Measurements from ENCODE around the gene TPD52L1.
"Not testable (repeated sequence)": the region's sequence is repeated elsewhere in the genome, so short reads cannot be mapped to it uniquely, and the experiment has no call there.

Gene TPD52L1

DNA sequence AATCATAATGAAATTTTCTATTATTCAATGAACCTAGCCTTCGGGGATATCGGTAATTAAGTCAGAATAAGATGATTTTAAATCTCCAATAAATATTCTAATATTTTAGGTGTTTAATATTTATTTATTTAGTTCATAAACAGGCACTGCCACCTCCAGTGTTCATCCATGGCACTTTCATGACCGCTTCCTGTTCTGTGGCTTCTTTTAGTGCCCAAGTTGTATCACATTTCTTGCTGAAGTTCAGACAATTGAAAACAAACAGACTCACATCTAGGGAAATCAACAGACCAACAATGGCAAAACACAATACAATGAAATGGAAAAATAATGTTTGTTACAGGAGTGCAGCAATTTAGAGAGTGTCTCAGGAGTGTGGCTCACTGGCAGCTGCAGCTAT is 122.2 kb downstream of the TPD52L1 start:
- DNase-seq, result no peak

DNA sequence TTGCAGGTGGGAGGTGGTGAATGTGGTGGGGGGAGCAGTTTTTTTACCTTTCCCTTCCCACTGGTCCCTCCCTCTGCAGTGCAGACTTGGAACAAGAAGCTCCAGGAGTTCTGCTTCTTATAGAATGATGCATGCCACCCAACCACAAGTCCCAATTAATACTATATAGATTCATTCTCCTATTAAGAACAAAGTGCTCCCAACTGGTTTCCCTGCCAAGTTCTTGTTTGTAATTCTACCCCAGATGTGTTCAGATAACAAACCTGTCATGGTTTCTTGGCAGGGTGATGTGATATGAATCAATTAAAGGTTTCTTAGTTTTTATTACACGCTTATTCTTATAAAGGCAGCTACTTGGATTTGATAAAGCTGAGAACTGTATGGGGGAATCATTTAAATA is 124.3 kb downstream of the TPD52L1 start:
- DNase-seq, result no peak

DNA sequence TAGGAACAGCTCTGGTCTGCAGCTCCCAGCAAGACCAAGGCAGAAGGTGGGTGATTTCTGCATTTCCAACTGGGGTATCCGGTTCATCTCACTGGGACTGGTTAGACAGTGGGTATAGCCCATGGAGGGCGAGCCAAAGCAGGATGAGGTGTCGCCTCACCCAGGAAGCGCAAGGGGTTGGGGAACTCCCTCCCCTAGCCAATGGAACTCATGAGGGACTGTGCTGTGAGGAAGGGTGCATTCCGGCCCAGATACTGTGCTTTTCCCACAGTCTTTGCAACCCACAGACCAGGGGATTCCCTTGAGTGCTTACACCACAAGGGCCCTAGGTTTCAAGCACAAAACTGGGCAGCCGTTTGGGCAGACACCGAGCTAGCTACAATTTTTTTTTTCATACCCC is 126.4 kb downstream of the TPD52L1 start:
- DNase-seq, result no peak

DNA sequence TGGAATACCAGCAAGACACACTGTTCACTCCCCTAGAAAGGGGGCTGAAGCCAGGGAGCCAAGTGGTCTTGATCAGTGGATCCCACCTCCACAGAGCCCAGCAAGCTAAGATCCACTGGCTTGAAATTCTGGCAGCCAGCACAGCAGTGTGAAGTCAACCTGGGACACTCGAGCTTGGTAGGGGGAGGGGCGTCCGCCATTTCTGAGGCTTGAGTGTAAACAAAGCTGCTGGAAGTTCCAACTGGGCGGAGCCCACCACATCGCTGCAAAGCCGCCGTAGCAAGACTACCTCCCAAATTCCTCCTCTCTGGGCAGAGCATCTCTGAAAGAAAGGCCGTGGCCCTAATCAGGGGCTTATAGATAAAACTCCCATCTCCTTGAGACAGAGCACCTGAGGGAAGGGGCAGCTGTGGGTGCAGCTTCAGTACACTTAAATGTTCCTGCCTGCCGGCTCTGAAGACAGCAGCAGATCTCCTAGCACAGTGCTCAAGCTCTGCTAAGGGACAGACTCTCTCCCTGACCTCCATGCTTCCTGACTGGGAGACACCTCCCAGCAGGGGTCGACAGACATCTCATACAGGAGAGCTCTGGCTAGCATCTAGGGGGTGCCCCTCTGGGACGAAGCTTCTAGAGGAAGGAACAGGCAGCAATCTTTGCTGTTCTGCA is 126.9 kb downstream of the TPD52L1 start:
- DNase-seq, result not testable (repeated sequence)

DNA sequence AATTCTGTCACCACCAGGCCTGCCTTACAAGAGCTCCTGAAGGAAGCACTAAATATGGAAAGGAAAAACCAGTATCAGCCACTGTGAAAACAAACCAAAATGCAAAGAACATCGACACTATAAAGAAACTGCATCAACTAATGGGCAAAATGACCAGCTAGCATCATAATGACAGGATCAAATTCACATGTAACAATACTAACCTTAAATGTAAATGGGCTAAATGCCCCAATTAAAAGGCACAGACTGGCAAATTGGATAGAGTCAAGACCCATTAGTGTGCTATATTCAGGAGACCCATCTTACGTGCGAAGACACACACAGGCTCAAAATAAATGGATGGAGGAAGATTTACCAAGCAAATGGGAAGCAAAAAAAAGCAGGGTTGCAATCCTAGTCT is 128.9 kb downstream of the TPD52L1 start:
- DNase-seq, result not testable (repeated sequence)

DNA sequence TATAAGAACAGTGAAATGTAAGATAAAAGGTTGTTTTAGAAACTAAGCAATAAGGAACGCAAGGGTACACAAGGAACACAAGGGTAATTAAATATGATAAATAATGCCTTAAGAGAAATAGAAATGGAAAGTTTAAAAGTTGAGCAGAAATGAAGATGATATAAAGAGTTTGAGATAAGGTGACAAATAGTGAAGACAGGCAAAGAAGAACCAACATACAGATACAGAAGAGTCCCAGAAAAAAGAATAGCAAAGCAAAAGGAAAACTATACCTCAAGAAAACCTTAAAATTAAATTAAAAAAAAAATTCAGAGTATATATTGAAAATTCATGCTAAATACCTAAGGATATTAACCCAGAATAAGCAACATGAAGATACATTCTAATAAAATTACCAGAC is 131.8 kb downstream of the TPD52L1 start:
- no peak for DNase-seq

DNA sequence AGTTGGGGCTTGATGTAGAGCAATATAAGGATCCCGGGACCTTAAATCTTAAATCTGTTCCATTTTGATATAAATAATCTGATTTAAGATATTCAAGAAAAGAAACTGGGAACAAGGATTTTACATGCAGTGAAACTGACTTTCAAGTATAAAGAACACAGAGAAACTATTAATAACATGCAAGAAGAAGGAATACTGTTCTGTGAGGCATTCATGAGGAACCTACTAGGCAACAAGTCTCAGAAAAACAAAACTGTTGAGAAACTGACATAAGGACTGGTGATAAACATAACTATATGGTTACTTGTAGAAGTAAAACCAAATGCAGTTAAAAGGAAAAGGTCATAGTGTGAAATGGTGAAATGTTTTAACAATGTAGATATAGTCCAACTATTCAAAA is 132.4 kb downstream of the TPD52L1 start:
- no peak for DNase-seq

DNA sequence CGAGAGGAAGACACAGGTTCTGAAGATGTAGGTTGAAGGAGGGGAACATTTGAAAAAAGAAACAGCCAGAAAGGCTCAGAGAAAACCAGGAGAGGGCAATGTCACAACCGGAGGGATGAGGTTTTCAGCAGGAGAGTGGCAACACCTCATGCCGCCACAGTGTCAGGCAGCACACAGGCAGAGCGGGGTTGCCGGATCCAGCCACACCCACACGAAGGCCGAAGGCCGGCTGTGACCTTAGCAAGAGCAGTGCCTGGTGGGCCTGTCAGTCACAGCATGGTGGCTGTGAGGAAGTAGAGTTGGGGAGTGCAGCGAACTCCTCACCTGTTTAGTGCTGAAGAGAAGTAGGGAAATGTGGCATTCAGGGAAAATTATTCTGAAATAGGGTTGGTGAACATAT is 134.1 kb downstream of the TPD52L1 start:
- no peak for DNase-seq

DNA sequence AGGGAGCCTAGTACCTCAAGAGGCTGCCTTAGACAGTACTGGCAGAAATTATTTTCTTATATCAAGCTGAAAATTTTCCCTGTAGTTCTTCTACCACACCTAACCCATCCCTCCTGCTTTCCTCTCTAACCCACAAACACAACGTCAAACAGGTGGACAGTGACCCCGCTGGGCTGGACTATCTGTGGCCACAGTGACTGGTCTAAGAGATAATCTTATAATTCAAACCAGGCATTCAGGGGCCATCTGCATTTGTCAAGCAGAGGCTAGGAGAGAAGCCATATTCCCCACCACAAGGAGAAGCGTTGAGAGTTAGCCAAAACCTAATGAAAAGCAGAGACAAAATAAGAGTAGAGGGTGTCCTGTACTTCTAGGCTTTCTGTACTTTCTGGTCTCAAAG is 140.0 kb downstream of the TPD52L1 start:
- no peak for DNase-seq

DNA sequence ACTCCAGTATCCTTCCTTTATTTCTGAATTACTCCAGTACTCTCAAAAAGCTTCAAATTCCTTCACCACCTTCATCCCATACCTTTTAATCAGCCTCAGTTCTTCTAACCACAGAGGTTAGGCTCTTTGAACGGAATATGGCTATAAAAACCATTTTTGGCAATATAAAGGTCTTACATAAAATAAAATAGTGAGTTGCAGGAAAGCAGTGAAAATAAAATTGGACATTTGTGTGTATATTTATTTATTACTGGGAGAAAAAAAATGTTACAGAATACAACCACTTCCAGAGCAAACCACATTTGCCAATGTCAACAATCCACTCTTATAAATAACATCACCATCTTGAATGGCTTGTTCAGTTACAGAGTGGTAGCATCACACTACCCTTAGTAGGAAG is 140.5 kb downstream of the TPD52L1 start:
- no peak for DNase-seq

DNA sequence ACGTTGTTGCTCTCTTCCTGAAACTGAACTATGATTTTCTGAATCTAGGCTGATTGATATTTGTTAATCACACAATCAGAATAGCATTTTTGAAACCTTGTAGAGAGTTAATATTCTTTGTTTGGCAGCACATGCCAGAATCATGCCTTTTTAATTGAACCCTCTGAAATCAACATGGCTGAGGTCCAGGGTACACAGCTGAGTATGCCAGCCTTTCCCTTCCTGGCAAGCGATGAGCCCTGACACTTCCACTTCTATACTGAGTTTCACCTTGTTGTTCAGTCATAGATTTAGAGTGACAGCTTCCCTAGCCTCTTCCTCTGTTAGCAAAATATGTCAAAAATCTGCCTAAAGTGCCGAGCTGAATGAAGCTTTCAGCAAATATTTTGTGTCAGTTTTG is 141.4 kb downstream of the TPD52L1 start:
- no peak for DNase-seq

DNA sequence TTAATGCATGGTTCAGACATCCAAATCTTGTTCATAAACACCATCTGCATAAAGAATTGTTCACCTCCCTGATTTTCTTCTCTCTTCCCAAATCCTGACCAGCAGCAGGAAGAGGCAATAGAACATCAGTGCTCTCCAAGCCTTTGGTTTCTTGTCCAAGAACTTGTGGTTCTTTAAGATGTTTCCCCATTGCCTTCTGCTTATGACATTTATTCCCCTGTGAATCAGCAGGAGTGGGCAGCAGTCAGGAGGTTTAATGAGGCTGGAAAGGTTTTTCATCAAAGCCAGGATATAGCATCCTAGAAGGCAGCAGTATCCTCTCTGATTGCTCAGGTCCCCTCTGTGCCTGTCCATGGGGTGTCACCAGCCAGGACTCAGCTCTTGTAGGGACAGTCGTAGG is 142.9 kb downstream of the TPD52L1 start:
- no peak for DNase-seq

DNA sequence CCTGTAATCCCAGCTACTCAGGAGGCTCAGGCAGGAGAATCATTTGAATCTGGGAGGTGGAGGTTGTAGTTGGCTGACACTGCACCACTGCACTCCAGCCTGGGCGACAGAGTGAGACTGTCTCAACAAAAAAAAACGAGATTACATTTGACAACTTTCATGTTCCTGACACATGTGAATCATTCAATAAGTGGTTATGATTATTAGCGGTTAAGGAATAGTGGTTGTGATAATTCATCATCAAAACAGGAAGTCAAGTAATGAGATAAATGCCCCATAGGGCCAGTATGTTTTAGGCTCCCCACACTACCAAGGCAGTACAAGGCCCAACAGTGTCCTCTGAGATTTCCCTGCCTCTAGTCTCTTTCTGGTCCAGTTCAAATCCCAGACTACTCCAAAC is 145.7 kb downstream of the TPD52L1 start:
- no peak for DNase-seq

DNA sequence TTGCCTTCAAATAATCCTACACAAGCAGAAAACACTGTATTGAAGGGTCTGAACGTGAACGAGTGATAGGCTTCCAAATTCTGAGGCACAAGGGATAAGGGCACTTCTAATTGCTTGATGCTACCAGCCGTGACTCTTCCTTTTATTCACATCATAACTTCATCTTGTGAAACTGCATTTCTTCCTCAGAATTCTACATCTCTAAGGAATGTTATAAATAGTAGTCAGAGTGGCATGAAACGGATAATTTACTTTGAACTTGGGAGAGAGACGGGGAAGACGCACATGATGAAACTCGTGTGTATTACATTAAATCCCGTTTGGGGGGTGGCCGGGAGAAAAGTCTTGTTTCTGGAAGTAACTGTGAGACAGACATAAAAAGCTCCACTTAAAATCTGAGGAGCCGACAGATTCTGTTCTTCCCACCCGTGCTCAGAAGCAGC is 147.4 kb downstream of the TPD52L1 start:
- no peak for DNase-seq

DNA sequence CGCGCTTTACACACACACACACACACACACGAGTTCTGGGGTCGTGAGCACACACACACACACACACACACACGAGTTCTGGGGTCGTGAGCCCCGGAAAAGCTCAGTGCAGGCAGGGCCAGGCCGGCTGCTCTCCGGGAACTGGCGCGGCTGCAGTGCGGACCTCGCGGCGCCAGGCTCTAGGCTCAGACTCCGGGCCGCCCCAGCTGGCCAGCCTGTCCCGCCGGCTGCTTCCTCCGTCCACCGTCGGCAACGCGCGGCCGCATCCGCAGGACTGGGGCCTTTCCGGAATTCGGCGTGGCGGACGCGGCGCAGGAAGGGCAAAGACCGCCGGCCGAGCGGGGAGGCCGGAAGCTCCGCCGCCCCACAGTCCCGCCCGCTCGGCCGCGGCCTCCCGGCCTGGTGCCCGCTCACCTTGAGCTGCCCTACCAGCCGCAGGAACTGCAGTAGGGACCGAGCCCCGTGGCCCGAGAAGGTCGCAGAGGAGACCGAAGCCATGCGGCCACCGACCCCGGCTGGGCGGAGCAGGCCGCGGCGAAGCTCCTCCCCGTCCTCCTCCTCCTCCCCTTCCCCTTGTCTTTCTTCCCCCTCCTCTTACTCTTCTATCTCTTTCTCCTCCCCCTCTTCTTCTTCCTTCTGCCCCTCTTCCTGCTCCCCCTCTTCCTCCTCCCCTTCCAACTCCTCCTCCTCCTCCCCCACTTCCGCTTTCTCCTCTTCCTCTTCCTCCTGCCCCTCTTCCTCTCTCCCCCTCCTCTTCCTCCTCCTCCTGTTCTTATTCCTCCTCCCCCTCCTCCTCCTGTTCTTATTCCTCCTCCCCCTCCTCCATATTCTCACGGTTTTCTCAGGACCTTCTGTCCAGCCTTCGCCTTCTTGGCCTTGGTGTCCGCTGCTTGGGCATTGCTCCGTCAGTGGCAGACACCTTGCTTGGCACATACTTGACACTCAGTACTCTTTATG is 148.1 kb downstream of the TPD52L1 start, which contains the start of gene HDDC2:
HDDC2 (minus strand) TSS at position 533 of the 957 bp plus-strand sequence; CDS start at position 498, 35 bp downstream.
- peak; percentile 67 for DNase-seq

DNA sequence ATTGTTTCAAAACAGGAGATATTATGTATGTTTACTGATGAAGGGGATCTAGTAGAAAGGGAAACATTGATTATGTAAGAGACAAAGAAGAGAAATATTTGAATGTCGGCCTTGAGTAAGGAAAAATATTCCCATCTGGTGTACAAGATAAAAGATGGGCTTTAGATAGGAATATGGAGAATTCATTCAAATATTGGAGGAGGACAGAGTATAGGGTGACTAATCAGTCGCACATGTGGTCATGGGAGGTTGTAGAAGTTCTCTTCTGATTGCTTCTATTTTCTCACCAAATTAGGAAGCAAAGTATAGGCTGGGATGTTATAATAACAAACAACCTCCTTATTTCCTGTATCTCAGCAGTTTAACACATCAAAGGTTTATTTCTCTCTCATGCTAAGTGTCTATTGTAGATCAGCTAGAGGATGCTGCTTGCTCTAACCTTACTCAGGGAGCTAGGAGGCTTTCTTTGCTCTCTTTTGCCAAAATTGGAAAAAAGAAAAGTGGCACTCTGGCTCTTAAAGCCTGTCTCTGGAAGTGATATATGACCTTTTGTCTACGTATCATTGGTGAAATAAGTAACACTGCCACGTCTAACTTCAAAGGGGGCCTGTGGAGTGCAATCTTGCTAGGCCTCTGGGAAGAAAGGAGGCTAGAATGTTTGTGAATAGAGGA is 149.4 kb downstream of the TPD52L1 start:
- DNase-seq, result no peak

DNA sequence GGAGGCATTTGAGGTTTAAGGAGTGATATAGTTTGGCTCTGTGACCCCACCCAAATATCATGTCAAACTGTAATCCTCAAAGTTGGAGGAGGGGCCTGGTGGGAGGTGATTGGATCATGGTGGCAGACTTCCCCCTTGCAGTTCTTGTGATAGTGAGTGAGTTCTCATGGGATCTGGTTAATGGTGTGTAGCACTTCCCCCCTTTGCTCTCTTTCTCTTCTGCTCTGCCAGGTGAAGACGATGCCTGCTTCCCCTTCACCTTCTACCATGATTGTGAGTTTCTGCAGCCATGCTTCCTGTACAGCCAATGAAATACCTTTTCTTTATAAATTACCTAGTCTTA is 149.9 kb downstream of the TPD52L1 start:
- no peak for DNase-seq

DNA sequence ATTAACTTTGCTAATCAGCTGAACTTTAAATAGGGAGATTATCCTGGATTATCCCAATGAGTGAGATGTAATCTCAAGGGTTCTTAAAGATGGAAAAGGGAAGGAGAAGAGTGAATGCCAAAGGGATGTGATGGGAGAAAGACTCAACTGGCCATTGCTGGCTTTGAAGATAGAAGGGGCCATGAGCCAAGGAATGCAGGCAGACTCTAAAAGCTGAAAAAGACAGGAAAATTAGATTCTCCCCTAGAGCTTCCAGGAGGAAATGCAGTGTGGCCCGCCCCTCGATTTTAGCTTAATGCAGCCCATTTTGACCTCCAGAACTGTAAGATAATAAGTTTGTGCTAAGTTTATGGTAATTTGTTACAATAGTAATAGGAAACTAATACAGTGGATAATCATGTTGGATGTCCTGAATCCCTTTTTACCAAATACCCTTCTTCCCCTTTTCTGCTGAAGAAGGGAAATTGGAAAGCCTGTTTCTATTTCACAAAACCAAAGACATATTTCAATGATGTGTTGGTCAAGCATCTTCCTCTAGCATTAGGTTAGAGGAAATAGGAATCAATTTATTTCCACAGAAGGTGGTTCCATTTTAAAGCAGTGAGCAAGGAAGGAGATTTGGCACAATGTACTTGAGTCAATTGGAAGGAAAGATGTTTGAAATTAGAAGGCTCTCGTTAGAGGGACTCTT is 151.5 kb downstream of the TPD52L1 start:
- DNase-seq, result no peak

DNA sequence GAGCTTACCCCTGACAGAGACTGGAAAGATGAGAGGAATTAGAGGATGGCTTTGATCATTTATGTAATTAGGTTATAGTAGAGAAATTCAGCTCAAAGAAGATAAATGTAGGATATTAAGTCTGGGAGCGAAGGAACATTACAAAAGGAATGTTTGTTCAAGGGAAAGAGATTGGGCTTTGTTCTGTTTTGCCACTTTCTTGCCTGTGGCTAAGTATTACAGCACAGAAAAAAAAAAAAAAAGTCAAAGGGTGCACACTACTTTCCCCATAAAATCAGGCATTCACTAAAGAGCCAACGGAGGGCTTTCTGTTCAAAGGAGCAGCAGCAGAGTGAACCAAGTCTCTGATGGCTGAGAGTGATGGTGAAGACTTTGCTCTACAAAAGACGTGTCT is 153.2 kb downstream of the TPD52L1 start:
- no peak for DNase-seq

DNA sequence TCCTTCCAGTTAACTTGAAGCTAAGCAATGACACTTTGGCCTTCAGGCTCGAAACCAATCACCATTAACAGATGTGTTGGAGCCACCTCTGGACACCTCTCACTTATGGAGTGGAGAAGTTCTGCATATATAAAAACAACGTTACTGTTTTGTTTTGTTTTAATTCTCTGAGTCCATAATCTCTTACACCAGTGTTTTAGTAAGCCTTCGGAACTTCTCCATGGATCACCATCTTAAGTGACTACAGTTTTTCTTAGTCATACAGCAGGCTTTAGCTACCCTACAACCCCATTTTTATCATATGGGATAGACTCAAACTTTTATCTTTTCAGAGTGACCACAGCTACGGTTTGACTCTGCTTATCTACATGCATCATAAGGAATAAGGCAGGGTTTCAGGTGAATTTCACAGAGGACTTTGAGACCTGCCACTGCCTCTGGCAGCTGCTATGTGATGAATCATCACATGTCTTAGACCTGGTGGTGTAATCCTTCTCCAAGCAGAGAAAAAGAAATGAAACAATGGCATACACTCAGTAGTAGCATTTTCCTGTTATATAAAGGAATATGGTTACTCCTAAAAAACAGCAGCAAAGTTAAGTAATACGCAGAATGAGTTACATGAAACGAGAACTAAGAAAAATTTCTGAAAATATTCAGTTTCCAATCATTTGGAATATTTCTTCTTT is 153.7 kb downstream of the TPD52L1 start:
- no peak for DNase-seq

DNA sequence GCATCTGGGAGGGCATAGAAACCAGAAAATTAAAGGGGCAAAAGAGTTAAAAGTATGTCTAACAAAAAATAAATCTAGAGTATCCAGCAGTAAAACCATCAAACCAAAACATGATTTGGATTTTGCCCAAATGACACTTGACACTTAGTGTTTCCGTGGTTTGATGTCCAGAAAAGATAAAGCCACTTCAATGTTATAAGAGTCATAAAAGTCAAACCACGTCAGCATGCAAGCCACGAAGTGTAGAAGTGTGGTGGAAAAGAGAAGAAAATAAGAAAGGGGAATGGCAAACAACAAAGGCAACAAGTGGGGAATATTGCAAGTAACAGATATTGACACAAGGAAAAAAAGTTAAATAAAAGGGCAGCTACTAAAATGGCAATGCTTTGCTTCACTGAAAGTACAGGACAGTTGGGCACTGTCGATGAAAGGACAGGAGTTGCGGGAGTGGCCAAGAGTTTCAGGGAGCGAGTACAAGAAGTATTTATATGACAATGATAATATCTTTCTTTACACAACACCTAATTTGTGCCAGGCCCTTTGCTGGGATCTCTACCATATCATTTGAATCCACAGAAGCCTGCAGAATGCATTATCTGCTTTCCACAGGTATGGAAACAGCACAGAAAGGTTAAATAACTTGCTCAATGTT is 154.5 kb downstream of the TPD52L1 start:
- DNase-seq, result no peak
